ENCODE results near the gene CLEC9A. TPM values are rescaled to one million over a fixed set of nuclear protein-coding genes. Genes with fewer than 3 reads are reported as not detected.

The CLEC9A gene
- total and polyA plus RNA-seq, 2 experiments from 2014 or later, result not detected

- DNase-seq (ENCODE audit: low spot score) (no peak), ATAC-seq (no peak)
- Histone ChIP-seq H3K79me2 (replicated peaks; ENCODE audit: insufficient read depth) (no peaks in the 10 kb centered on the region), H3K9me2 (ENCODE audit: insufficient read depth) (no peaks in the 10 kb centered on the region), H3K27ac (ENCODE audit: low read depth) (no peak overlapping the region), H3F3A (replicated peaks; ENCODE audit: low read depth) (no peaks in the 10 kb centered on the region), H2AFZ (no peak overlapping the region), H4K20me1 (replicated peaks; ENCODE audit: insufficient read depth) (no peaks in the 10 kb centered on the region), H3K4me1 (ENCODE audit: insufficient read depth) (no peaks in the 10 kb centered on the region), H3K4me3 (no peak overlapping the region), H3K4me2 (no peak overlapping the region), H3K36me3 (ENCODE audit: insufficient read depth) (no peaks in the 10 kb centered on the region), H3K27me3 (ENCODE audit: insufficient read depth) (no peaks in the 10 kb centered on the region)
- Mint-ChIP-seq H3K27me3 (ENCODE audit: insufficient read depth, low read depth, poor library complexity) (peaks cover 4% of the 10 kb centered on the region), H3K27ac (no peak overlapping the region), H3K4me3 (no peak overlapping the region), H3K36me3 (ENCODE audit: low read depth) (no peaks in the 10 kb centered on the region; the same call in 2 of the 3 replicates), H3K4me1 (no peaks in the 10 kb centered on the region), H3K9me3 (peaks cover 17% of the 10 kb centered on the region)
- TF ChIP-seq, protein P1, sequence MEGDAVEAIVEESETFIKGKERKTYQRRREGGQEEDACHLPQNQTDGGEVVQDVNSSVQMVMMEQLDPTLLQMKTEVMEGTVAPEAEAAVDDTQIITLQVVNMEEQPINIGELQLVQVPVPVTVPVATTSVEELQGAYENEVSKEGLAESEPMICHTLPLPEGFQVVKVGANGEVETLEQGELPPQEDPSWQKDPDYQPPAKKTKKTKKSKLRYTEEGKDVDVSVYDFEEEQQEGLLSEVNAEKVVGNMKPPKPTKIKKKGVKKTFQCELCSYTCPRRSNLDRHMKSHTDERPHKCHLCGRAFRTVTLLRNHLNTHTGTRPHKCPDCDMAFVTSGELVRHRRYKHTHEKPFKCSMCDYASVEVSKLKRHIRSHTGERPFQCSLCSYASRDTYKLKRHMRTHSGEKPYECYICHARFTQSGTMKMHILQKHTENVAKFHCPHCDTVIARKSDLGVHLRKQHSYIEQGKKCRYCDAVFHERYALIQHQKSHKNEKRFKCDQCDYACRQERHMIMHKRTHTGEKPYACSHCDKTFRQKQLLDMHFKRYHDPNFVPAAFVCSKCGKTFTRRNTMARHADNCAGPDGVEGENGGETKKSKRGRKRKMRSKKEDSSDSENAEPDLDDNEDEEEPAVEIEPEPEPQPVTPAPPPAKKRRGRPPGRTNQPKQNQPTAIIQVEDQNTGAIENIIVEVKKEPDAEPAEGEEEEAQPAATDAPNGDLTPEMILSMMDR (conservative IDR thresholded peaks at IDR 0.05; ENCODE audit: low read depth in 2 of 2), result 0 out of 4 replicates have a peak, but pooled peaks of 1 of the 2 experiments have one; percentile 5
- TF ChIP-seq ZNF331 (CRISPR knock-in tag; IDR thresholded peaks at IDR 0.05; ENCODE audit: low read depth) (no peak), NANOG (IDR thresholded peaks at IDR 0.05; ENCODE audit: borderline replicate concordance) (no peak)
Observed at GRCh38 chr12:10111451-10111850, 81.0 kb downstream of the CLEC9A start.

DNA sequence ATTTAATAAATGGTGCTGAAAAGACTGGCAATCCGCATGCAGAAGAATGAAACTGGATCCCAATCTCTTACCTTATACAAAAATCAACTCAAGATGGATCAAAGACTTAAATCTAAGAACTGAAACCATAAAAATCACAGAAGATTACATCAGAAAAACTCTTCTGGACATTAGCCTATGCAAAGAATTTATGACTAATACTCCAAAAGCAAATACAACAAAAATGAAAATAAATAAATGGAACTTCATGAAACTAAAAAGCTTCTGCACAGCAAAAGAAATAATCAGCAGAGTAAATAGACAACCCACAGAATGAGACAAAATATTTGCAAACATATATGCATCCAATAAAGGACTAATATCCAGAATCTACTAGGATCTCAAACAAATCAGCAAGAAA, 82.6 kb downstream of the CLEC9A start:
- H4K20me1 ChIP-seq (replicated peaks; ENCODE audit: insufficient read depth), result no peaks in the 10 kb centered on the region
- no peaks in the 10 kb centered on the region for H3K4me1 Mint-ChIP-seq
- TF ChIP-seq, protein P2, sequence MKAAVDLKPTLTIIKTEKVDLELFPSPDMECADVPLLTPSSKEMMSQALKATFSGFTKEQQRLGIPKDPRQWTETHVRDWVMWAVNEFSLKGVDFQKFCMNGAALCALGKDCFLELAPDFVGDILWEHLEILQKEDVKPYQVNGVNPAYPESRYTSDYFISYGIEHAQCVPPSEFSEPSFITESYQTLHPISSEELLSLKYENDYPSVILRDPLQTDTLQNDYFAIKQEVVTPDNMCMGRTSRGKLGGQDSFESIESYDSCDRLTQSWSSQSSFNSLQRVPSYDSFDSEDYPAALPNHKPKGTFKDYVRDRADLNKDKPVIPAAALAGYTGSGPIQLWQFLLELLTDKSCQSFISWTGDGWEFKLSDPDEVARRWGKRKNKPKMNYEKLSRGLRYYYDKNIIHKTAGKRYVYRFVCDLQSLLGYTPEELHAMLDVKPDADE (IDR thresholded peaks at IDR 0.05), result no peak
- TF ChIP-seq ZNF114 (CRISPR knock-in tag; IDR thresholded peaks at IDR 0.05), result no peak
- TF ChIP-seq NANOG (IDR thresholded peaks at IDR 0.05; ENCODE audit: borderline replicate concordance), result no peak
- no peak for TF ChIP-seq POLR2AphosphoS5 (IDR thresholded peaks at IDR 0.05; ENCODE audit: low read depth)
- no peak for TF ChIP-seq ZNF331 (CRISPR knock-in tag; IDR thresholded peaks at IDR 0.05; ENCODE audit: low read depth)
- no peak for TF ChIP-seq CREB1 (CRISPR knock-in tag; IDR thresholded peaks at IDR 0.05; ENCODE audit: low read depth)
- TF ChIP-seq, protein P3, sequence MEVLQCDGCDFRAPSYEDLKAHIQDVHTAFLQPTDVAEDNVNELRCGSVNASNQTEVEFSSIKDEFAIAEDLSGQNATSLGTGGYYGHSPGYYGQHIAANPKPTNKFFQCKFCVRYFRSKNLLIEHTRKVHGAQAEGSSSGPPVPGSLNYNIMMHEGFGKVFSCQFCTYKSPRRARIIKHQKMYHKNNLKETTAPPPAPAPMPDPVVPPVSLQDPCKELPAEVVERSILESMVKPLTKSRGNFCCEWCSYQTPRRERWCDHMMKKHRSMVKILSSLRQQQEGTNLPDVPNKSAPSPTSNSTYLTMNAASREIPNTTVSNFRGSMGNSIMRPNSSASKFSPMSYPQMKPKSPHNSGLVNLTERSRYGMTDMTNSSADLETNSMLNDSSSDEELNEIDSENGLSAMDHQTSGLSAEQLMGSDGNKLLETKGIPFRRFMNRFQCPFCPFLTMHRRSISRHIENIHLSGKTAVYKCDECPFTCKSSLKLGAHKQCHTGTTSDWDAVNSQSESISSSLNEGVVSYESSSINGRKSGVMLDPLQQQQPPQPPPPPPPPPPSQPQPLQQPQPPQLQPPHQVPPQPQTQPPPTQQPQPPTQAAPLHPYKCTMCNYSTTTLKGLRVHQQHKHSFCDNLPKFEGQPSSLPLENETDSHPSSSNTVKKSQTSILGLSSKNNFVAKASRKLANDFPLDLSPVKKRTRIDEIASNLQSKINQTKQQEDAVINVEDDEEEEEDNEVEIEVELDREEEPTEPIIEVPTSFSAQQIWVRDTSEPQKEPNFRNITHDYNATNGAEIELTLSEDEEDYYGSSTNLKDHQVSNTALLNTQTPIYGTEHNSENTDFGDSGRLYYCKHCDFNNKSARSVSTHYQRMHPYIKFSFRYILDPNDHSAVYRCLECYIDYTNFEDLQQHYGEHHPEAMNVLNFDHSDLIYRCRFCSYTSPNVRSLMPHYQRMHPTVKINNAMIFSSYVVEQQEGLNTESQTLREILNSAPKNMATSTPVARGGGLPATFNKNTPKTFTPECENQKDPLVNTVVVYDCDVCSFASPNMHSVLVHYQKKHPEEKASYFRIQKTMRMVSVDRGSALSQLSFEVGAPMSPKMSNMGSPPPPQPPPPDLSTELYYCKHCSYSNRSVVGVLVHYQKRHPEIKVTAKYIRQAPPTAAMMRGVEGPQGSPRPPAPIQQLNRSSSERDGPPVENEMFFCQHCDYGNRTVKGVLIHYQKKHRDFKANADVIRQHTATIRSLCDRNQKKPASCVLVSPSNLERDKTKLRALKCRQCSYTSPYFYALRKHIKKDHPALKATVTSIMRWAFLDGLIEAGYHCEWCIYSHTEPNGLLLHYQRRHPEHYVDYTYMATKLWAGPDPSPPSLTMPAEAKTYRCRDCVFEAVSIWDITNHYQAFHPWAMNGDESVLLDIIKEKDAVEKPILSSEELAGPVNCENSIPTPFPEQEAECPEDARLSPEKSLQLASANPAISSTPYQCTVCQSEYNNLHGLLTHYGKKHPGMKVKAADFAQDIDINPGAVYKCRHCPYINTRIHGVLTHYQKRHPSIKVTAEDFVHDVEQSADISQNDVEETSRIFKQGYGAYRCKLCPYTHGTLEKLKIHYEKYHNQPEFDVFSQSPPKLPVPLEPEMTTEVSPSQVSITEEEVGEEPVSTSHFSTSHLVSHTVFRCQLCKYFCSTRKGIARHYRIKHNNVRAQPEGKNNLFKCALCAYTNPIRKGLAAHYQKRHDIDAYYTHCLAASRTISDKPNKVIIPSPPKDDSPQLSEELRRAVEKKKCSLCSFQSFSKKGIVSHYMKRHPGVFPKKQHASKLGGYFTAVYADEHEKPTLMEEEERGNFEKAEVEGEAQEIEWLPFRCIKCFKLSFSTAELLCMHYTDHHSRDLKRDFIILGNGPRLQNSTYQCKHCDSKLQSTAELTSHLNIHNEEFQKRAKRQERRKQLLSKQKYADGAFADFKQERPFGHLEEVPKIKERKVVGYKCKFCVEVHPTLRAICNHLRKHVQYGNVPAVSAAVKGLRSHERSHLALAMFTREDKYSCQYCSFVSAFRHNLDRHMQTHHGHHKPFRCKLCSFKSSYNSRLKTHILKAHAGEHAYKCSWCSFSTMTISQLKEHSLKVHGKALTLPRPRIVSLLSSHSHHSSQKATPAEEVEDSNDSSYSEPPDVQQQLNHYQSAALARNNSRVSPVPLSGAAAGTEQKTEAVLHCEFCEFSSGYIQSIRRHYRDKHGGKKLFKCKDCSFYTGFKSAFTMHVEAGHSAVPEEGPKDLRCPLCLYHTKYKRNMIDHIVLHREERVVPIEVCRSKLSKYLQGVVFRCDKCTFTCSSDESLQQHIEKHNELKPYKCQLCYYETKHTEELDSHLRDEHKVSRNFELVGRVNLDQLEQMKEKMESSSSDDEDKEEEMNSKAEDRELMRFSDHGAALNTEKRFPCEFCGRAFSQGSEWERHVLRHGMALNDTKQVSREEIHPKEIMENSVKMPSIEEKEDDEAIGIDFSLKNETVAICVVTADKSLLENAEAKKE (CRISPR knock-in tag; IDR thresholded peaks at IDR 0.05), result no peak
- no peak for TF ChIP-seq EZH2phosphoT487 (IDR thresholded peaks at IDR 0.05; ENCODE audit: unreplicated experiment)
- no peak for TF ChIP-seq JUNB (IDR thresholded peaks at IDR 0.05; ENCODE audit: unreplicated experiment)
- TF ChIP-seq, protein P1 (conservative IDR thresholded peaks at IDR 0.05; ENCODE audit: low read depth in 2 of 2), result no peak

More for the DNA sequence above, 82.6 kb downstream of the CLEC9A start:
- Histone ChIP-seq H3K4me1 (ENCODE audit: insufficient read depth) (no peaks in the 10 kb centered on the region), H3K4me3 (no peak overlapping the region), H3K27me3 (ENCODE audit: insufficient read depth) (no peaks in the 10 kb centered on the region), H3K27ac (ENCODE audit: low read depth) (no peak overlapping the region), H3K9me2 (ENCODE audit: insufficient read depth) (no peaks in the 10 kb centered on the region), H3K4me2 (no peak overlapping the region), H3F3A (replicated peaks; ENCODE audit: low read depth) (no peaks in the 10 kb centered on the region), H2AFZ (no peak overlapping the region), H3K36me3 (ENCODE audit: insufficient read depth) (no peaks in the 10 kb centered on the region), H3K79me2 (replicated peaks; ENCODE audit: insufficient read depth) (no peaks in the 10 kb centered on the region)
- no peaks in the 10 kb centered on the region; the same call in 2 of the 3 replicates for H3K36me3 Mint-ChIP-seq (ENCODE audit: low read depth)
- H3K4me3 Mint-ChIP-seq, result no peak overlapping the region
- H3K27ac Mint-ChIP-seq, result no peak overlapping the region
- H3K27me3 Mint-ChIP-seq (ENCODE audit: insufficient read depth, low read depth, poor library complexity), result peaks cover 4% of the 10 kb centered on the region
- ATAC-seq (no peak), DNase-seq (ENCODE audit: low spot score) (no peak)
- H3K9me3 Mint-ChIP-seq, result peaks cover 15% of the 10 kb centered on the region
